GM03348 (cell line): ENCODE measurements around the gene GCLC.

ENCODE experiments used
- DNase-seq: peaks from one replicate; pipeline ENCODE4 v3.0.0; 2012; ENCODE audit warnings: low spot score

GCLC gene

GRCh38 chr6:53447865-53448264 lies 97.0 kb downstream of the GCLC start:
- no peak for DNase-seq
